Measurements from ENCODE around the gene ADAMTS12.

Gene ADAMTS12

DNA sequence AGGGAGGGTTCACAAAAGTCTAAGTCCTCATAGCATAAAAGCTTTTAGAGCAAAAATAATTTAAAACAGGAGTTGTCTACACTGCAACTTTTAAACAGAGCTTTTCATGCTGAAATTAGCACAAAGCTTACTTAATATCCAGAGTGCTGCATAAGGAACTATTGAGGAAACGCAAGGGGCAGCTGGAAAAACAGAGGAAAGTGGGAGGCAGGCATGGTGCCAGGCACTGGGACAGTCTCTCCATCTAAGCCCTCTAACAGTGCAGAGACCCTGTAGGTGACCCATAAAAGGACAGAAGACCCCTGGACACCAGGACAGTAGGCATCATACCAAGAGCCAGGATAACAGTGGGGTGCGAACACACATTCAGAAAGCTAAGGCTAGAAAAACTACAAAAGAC lies 49.3 kb downstream of the ADAMTS12 start:
- DNase-seq (ENCODE audit: low read depth, low spot score): no peak

DNA sequence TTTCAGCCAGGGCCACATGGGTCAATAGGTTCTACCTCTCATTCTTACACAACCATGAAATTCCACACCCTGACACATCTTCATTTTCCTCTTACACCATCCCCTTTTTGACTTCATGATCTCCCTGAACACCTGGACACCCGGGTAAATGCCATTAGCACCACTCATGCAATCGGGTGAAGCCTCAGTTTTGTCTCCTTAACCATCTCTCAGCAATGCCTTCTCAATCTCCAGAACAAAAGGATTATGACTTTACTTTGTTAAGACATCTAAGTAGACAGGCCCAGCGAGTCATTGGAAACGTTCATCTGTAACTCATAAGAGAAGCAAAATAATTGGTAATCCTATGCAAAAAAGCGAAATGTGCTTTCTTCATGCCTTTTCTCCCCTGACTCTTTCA lies 49.9 kb downstream of the ADAMTS12 start:
- no peak for DNase-seq (ENCODE audit: low read depth, low spot score)

DNA sequence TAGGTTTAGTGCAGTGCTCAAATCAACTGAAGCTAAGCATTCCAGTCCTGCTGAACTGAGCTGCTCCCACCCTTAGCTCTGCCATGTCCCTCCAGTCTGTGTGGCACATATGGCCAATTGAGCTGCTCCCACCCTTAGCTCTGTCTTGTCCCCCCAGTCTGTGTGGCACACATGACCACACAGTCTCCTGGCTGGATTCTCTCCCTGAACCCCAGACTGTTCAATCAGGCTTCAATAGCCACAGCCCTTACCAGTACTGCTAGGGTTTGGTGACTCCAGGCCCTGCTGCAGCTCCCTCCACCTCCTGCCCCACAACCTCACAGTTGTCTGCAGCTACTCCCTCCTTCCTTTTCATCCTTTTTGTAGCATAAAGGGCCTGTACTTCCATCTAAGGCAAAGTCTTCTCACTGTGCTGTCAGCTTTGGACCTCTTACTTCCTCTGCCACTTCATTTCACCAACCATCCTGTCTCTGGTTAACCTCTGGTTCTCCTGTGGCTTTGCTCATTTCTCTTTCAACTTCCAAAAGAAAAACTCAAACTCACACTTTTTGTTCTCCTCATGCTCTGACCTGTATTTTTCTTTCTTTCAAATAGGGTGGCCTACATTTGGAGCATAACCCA lies 50.8 kb downstream of the ADAMTS12 start:
- DNase-seq (ENCODE audit: low read depth, low spot score): no peak

DNA sequence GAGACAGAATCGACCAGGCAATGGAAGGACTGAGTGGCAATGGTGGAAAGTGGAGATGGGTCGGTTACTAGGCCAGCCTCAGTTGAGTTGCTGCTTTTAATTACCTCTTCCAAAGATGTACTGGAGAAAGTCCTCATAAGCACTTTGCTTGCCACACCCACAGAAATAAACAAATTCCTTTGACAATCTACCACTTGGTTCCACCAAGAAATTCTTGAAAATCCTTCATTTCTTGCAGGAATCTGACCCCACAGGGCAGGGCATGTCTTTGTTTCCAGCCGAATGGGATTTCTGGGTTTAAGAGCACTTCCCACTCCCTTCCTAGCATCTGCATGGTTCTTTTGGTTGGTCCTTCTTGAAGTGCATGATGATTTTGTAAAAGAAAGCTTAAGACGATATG lies 54.5 kb downstream of the ADAMTS12 start:
- DNase-seq (ENCODE audit: low read depth, low spot score): peak; percentile 30

DNA sequence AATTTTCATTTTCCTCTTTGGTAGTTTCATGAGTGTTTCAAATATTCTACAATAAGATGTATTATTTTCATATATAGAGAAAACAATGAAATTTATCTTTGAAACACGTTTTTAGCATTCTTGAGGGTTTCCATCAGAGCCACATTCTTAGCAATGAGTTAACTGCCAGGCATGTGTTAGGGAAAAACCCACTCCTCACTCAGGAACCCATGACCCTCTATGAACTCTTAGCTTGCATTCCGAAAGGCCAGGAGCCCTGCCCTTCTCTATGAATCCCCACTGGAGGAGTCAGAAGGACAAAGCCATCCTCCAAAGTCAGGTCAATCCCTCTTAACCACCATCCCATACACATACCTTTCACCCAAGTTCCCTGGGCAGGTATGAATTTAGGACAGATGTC lies 57.5 kb downstream of the ADAMTS12 start:
- peak; percentile 67 for DNase-seq (ENCODE audit: low read depth, low spot score)

DNA sequence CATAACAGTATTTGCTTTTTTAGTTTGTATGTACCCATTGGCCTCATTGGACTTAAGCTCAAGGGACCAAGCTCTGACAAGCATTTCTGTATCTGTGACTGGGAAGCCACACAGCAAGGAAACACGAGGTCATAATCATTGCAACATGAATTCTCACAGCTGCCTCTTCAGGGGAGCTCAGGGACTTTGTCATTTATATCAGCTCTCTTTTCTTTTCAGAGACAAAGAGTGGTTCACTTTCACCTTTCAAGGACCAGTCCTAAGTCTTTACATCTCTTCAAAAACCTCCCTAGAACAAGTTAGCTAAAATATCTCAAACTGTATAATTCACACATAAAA lies 58.6 kb downstream of the ADAMTS12 start:
- no peak for DNase-seq (ENCODE audit: low read depth, low spot score)

DNA sequence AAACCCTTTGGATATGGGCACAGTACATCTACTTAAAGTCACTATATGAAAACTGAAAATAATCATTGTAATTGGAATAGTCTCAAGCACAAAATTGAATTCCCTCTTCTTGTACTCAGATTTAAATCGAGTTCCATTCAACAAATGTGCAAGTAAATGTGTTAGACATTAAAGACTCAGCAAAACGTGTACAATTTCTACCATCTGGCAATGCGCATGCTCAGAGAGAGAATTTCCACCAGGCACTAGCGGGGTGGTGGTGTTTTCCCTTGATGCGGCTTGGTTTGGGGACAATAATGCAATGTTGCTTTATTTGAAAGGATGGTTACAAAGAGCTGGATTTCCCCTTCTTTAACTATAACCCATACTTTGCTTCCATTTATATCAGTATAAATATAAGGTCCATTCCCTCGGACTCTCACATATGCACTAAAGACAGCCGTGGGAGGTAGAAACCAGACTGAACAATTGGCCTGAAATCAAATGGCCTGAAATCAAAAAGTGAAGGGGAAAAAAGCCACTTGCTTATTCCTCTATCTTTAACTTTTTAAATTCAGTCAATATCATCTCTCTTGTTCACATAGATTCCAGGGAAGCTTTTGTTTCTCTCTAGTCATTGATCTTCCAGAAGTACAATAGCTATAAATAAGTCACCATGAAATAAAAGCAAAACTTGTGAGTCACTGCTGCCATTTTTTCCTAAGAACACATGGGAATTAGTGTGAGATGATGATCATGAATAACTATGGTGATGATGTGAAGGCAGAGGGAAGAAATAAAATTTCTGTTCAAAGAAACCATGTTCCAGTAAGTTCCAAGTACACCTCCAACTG lies 59.2 kb downstream of the ADAMTS12 start:
- no peak for DNase-seq (ENCODE audit: low read depth, low spot score)

DNA sequence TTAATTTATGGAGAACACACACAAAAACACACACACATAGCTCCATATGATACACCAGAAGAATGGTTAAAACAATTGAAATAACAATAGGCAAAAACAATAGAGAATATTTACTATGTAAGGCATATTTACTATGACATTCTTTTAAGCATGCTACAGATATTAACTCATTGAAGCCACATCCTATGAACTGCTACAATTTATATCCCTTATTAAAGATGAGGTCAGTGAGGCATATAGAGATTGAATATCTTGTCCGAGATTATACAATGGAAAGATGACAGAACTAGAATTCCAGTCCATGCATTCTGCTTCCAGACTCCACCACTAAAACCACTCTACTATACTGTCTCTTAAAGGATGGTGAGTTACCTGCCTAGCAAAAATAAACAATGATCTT lies 60.7 kb downstream of the ADAMTS12 start:
- no peak for DNase-seq (ENCODE audit: low read depth, low spot score)

DNA sequence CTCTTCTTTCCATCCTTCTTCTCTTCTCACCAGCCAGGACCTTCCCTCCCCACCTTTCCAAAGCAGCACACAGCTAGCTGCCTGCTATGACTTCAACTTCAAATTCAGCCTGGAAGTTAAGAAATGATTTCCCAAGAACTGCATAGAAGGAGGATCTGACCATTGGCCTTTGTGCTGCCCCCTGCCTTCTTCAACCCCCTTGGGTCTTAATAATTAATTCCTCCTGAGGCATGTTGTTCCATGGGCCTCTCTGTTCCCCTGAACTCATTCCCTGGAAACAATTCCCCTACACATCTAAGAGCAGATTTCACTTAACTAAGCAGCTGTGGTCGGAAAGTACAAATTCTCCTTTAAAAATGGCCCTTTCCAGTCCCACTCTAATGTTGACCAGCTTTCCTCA lies 62.4 kb downstream of the ADAMTS12 start:
- DNase-seq (ENCODE audit: low read depth, low spot score): no peak

DNA sequence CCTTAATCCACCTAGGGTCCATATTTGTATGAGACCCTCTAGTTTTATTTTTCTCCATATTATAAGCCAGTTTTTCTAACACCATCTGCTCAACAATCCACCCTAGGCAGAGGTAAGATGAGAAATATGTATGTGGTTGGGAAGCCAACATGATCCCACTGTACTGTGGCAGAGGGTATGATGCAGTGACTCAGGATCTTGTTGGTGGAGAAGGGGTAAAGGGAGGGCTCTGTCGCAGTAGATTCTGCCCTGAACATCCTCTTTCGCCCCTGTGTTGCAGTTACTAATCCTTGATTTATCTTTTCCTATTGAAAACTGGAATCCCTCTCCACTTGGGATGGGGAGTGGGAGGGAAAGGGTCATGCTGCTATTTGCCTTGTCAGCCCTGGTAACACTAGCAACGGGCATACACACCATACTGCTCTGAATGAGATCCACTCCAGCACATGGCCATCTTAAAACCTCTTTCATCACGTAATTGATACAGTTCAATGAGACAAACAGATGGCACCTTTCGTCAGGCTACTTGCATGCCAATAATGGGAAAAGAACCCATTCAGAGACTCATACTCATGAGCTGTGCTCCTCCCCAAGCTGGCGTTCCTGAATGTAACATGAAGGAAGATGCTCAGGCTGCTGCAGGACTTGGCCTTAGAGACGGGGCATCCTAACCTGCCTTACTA lies 63.0 kb downstream of the ADAMTS12 start:
- no peak for DNase-seq (ENCODE audit: low read depth, low spot score)

DNA sequence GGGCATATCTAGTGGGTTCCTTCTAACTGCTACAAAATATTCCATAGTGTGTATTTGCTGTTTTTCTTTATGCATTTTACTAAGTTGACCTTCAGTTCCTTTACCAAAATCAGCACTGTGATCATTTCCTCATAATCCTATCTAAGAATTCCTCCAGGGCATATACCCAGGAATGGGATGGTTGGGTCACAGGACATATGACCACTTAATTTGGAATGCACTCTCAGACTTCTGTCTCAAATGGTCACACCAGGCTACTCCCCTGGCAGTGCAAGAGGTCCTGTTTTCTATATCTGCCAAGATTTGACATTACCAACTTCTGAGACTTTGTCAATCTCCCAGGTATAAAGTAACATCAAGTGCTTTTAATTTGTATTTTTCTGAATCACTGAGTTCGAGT lies 63.9 kb downstream of the ADAMTS12 start:
- DNase-seq (ENCODE audit: low read depth, low spot score): peak; percentile 46

DNA sequence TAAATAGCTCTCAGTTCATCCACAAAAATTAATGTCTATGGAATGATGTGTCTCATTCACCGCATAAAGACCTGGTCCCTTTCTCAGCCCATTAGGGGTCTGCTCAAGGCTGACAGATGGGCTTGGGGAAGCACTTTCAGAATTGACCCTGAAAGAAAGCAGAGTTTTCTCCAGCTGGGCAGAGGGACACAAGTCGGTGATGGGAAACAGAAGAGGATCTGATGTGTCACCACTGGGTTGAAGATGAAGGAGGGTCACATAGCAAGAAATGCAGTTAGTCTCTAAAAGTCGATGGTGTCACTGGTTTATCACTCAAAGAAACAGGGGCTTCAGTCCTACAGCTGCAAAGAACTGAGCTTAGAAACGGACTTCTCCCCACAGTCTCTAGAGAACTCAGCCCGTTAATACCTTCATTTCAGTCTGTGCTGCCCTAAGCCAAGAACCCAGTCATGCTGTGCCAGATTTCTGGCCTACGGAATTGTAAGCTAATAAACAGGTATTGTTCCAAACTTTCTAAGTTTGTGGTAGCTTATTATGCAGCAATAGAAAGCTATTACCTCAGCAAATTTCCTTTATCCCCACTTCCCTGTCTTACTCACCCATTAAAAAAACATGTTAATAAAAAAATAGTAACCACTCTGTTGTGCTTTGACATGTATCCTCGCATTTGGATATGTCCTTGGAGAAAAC lies 64.6 kb downstream of the ADAMTS12 start:
- peak; percentile 50 for DNase-seq (ENCODE audit: low read depth, low spot score)

DNA sequence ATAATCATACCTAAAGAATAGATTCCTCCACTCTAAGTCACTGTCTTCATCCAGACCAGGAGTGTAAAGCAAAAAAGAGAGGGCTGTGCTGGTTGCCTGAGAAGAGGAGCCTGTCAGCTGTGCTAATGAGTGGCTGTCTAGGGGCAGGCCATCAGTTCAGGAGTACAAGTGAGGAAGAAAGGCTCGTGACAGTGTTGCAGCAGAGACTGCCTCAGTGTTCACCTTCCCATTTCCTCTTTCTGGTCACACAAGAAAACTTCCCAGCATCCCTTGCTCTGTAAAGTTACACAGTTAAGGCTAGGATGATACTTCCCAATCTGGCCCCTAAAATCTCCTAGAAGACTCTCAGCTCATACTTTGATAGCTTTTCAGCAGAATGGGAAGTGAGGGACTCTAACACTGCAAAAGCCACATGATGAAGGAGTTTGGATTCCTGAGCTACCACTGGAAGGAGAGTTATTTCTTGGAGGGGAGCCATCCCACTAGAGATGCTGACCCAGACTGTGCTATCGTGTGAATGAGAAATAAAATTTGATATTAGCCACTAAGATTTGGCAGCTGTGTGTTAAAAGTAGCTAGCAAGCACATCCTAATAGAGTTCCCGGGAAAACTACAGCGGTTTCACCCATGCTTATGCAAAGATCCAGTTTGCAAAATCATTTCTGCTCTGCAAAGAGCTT lies 67.1 kb downstream of the ADAMTS12 start:
- DNase-seq (ENCODE audit: low read depth, low spot score): peak; percentile 90

DNA sequence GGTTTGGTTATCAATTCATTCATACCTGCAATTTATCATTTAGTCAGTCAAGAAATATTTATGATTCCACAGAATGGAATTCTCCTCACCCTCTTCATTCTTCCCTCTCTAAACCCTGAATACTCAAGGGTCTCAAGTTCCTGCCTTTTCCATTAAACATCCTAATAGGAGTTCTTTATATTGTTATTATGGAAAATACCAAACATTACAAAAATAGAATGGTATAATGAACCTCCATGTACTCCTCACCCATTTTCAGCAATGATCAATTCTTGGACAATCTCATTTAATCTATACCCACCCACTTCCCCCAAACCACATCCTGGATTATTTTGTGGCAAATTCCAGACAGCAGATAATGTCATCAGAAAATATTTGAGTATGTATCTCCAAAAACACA lies 74.5 kb downstream of the ADAMTS12 start:
- no peak for DNase-seq (ENCODE audit: low read depth, low spot score)

DNA sequence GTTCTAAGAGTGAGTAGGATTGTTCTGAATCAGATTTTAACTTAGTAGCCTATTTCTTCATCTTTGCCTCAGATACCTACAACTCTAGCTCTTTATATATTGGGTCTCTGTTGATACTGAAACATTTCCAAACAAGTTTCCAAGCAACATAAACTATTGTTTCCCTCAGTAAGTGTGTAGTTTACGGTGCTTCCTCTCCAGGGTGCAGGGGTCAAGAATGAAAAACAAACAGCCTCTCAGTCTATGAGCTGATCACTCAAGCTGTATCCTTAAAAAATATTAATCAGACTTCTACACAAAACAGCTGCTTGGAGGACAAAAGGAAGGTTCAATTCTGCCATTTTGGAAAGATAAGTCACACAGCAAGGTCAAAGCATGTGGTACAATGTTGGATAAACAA lies 75.0 kb downstream of the ADAMTS12 start:
- DNase-seq (ENCODE audit: low read depth, low spot score): no peak

DNA sequence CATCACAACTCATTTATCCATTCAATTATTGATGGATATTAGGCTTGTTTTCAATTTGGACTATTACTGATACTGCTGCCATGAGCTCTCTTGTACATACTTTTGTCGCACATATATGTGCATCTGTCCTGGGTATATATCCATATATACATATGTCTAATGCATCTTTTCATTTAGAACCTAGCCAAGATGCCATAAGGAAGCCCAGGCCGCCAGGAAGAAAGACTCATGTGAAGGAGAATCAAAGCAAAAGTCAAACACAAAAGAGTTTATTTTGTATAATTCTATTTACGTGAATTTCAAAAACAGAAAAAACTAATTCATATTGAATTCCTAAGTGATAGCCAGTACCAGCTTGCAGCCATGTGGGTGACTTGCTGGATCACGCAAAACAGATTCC lies 79.0 kb downstream of the ADAMTS12 start:
- no peak for DNase-seq (ENCODE audit: low read depth, low spot score)

DNA sequence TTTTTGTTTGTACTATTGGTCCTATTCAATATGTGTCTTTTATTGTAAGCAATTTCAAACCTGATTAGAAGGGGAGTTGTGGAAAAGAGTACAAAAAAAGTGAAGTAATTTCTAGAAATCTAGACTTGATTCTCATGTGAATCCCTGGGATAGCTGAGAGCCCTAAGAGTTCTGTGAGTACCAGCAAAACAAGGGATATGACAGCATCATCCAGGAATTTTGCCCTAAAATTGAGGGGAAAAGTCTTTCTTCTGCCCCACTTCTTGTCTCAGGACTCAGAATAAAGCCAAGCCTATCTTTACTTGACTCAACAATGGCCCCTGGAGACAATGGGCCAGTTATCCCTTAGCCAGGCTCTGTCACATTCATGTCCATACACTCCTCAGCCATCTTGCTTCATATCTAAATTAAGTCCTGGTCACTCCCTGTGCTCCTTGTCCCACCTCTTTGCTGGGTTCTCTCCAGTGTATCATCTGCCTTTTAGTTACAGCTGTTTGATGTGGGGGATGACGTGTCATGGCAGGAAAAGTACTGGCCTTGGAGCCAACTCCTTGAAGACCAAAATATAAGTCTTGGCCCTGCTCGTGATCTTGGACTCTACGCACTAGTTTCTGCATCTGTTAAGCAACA lies 81.2 kb downstream of the ADAMTS12 start:
- DNase-seq (ENCODE audit: low read depth, low spot score): no peak

DNA sequence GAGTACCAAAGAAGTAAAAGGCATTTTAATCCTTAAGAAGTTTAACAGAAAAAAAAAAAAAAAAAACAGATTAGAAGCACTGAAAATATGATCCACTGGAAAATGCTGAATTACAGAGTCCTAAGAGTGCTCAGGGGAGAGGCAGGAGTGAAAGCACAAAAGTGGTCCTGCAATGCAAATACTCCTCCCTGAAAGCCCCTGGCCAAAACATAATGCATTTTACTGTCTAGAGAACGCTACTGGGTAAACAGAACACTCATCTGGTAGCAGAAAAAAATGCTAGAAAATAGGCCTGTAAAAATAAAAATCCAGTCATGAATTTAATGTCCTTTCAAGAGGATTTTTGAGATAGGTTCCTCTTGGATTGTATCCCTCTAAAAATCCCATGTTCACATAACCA lies 81.9 kb downstream of the ADAMTS12 start:
- DNase-seq (ENCODE audit: low read depth, low spot score): no peak

DNA sequence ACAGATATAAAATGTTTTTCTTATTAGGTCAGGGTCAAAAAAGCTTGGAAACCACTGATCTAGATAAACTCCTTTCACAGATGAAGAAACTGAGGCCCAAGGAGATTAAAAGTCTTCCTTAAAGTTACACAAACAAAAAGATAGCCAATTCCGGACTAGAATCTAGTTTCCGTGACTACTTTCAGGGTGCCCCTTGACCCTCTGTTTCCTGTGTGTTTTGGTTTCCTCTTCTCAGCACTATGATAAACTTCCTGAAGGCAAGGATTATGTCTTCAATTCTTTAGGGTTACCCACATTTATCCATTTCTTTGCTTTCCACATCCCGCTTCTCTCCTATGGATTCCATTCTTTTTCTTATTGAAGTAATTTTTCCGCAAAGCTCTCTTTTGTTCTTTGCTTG lies 83.1 kb downstream of the ADAMTS12 start:
- no peak for DNase-seq (ENCODE audit: low read depth, low spot score)

DNA sequence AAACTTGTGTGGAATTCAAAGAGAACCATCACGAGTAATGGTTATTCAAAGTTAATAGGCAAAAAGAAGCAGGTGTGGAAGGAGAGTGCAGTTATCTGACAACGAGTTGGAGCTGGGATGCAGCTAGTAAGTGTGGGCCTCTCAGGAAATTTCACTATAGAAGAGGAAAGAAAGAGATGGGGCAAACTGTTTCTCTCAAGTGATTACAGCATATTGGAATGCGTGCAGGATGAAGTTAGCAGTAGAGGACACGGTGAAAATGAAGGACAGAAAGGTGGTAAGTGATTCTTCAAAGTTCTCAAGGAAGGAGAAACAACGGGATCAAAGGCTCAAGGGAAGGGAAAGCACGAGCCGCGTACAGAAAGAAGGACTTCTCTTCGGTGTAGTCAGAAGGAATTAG lies 84.0 kb downstream of the ADAMTS12 start:
- no peak for DNase-seq (ENCODE audit: low read depth, low spot score)

DNA sequence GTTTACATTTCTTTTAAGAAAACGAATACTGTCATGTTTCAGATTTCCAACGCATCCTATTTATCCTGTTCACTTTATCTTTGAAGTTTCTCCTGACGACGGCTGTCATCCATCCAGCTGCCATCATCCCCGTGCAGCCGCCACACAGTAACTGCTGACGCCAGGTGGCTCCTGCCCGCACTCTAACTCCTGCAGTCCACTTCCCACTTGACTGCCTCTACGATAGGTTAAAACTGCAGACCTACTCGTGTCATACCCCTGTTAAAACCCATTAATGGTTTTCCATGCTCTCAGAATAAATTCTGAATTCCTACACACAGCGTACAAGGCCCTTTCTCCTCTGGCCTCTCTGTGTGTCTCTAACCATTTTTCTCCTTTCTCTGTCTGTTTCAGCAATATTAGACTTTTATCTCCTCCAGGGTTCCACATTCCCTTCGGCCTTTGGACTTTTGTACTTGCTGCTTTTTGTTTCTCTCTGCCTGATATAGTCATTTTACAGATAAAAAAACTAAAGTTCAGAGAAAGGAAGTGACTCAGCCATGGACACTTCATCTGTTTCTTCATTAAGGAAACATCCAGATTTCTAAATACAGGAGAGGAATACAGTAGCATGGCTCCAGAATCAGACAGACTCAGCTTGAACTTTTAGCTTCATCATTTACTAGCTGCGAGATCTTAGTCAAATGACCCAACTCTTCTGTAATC lies 84.9 kb downstream of the ADAMTS12 start:
- DNase-seq (ENCODE audit: low read depth, low spot score): no peak
